ENCODE results near the gene MGAT3. TPM values are rescaled to one million over a fixed set of nuclear protein-coding genes. Genes with fewer than 3 reads are reported as not detected.

The MGAT3 gene
- total and polyA plus RNA-seq, 2 of the 8 experiments (the other 6 are each of a cell fraction or from before 2014, with no cell fraction given), result 4.3 to 9.2 TPM

GRCh38 chr22:39414886-39415285, 41.9 kb upstream of the MGAT3 start (continued):
- TF ChIP-seq, protein P1, sequence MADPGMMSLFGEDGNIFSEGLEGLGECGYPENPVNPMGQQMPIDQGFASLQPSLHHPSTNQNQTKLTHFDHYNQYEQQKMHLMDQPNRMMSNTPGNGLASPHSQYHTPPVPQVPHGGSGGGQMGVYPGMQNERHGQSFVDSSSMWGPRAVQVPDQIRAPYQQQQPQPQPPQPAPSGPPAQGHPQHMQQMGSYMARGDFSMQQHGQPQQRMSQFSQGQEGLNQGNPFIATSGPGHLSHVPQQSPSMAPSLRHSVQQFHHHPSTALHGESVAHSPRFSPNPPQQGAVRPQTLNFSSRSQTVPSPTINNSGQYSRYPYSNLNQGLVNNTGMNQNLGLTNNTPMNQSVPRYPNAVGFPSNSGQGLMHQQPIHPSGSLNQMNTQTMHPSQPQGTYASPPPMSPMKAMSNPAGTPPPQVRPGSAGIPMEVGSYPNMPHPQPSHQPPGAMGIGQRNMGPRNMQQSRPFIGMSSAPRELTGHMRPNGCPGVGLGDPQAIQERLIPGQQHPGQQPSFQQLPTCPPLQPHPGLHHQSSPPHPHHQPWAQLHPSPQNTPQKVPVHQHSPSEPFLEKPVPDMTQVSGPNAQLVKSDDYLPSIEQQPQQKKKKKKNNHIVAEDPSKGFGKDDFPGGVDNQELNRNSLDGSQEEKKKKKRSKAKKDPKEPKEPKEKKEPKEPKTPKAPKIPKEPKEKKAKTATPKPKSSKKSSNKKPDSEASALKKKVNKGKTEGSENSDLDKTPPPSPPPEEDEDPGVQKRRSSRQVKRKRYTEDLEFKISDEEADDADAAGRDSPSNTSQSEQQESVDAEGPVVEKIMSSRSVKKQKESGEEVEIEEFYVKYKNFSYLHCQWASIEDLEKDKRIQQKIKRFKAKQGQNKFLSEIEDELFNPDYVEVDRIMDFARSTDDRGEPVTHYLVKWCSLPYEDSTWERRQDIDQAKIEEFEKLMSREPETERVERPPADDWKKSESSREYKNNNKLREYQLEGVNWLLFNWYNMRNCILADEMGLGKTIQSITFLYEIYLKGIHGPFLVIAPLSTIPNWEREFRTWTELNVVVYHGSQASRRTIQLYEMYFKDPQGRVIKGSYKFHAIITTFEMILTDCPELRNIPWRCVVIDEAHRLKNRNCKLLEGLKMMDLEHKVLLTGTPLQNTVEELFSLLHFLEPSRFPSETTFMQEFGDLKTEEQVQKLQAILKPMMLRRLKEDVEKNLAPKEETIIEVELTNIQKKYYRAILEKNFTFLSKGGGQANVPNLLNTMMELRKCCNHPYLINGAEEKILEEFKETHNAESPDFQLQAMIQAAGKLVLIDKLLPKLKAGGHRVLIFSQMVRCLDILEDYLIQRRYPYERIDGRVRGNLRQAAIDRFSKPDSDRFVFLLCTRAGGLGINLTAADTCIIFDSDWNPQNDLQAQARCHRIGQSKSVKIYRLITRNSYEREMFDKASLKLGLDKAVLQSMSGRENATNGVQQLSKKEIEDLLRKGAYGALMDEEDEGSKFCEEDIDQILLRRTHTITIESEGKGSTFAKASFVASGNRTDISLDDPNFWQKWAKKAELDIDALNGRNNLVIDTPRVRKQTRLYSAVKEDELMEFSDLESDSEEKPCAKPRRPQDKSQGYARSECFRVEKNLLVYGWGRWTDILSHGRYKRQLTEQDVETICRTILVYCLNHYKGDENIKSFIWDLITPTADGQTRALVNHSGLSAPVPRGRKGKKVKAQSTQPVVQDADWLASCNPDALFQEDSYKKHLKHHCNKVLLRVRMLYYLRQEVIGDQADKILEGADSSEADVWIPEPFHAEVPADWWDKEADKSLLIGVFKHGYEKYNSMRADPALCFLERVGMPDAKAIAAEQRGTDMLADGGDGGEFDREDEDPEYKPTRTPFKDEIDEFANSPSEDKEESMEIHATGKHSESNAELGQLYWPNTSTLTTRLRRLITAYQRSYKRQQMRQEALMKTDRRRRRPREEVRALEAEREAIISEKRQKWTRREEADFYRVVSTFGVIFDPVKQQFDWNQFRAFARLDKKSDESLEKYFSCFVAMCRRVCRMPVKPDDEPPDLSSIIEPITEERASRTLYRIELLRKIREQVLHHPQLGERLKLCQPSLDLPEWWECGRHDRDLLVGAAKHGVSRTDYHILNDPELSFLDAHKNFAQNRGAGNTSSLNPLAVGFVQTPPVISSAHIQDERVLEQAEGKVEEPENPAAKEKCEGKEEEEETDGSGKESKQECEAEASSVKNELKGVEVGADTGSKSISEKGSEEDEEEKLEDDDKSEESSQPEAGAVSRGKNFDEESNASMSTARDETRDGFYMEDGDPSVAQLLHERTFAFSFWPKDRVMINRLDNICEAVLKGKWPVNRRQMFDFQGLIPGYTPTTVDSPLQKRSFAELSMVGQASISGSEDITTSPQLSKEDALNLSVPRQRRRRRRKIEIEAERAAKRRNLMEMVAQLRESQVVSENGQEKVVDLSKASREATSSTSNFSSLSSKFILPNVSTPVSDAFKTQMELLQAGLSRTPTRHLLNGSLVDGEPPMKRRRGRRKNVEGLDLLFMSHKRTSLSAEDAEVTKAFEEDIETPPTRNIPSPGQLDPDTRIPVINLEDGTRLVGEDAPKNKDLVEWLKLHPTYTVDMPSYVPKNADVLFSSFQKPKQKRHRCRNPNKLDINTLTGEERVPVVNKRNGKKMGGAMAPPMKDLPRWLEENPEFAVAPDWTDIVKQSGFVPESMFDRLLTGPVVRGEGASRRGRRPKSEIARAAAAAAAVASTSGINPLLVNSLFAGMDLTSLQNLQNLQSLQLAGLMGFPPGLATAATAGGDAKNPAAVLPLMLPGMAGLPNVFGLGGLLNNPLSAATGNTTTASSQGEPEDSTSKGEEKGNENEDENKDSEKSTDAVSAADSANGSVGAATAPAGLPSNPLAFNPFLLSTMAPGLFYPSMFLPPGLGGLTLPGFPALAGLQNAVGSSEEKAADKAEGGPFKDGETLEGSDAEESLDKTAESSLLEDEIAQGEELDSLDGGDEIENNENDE (IDR thresholded peaks at IDR 0.05; ENCODE audit: insufficient replicate concordance, low read length), result no peak
- no peak for TF ChIP-seq BRCA1 (IDR thresholded peaks at IDR 0.05; ENCODE audit: low read depth, low read length)
- no peak for TF ChIP-seq JUN (IDR thresholded peaks at IDR 0.05; ENCODE audit: low read depth, low read length)
- TF ChIP-seq POLR2AphosphoS5 (IDR thresholded peaks at IDR 0.05; ENCODE audit: low read depth, low read length), result no peak
- TF ChIP-seq SP4 (IDR thresholded peaks at IDR 0.05; ENCODE audit: low read length), result no peak

All from H1 (cell line).